Memory B cell (primary cell): Measurements from ENCODE around the gene ASF1A.

ENCODE experiments used
- ATAC-seq: fragments of 150-1000 bp; cut with Tn5 transposase; 2 replicates; pipeline ENCODE4 v1.10.0; 2021; ENCODE audit warnings: low read depth, mild to moderate bottlenecking, moderate library complexity
- DNase-seq, 2 donors: peaks; one replicate each; pipeline ENCODE4 v3.0.0; 2022; ENCODE audit warnings: low spot score in 2 of 2
- H3K27ac Mint-ChIP-seq: one replicate; pipeline ENCODE4 v1.8.0; 2022; ENCODE audit warnings: mild to moderate bottlenecking, moderate library complexity, mixed read lengths
- H3K27me3 Mint-ChIP-seq: one replicate; pipeline ENCODE4 v1.8.0; 2022; ENCODE audit warnings: mixed read lengths
- H3K36me3 Mint-ChIP-seq: one replicate; pipeline ENCODE4 v1.8.0; 2022; ENCODE audit warnings: mild to moderate bottlenecking, mixed read lengths
- H3K4me1 Mint-ChIP-seq: one replicate; pipeline ENCODE4 v1.8.0; 2022; ENCODE audit warnings: mixed read lengths
- H3K4me3 Mint-ChIP-seq: one replicate; pipeline ENCODE4 v1.8.0; 2022; ENCODE audit warnings: mild to moderate bottlenecking, moderate library complexity, mixed read lengths
- H3K9me3 Mint-ChIP-seq: one replicate; pipeline ENCODE4 v1.8.0; 2022; ENCODE audit warnings: mixed read lengths

The ASF1A gene

DNA sequence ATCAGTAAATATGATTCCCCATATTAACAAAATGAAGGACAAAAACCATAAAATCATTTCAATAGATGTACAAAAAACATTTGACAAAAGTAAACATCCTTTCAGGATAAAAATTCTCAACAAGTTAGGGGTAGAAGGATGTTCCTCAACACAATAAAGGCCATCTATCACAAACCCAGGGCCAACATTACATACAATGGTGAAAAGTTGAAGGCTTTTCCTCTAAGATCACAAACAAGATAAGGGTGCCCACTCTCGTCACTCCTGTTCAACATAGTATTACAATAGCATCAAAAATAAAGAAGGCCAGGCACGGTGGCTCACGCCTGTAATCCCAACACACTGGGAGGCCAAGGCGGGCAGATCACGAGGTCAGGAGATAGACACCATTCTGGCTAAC, 22.6 kb upstream of the ASF1A start:
- DNase-seq (no peak), ATAC-seq (no peak)
- Mint-ChIP-seq H3K9me3 (peaks cover 15% of the 10 kb centered on the region), H3K36me3 (peaks cover 27% of the 10 kb centered on the region), H3K4me1 (peaks cover 28% of the 10 kb centered on the region), H3K27me3 (no peaks in the 10 kb centered on the region), H3K4me3 (no peak overlapping the region), H3K27ac (no peak overlapping the region)

DNA sequence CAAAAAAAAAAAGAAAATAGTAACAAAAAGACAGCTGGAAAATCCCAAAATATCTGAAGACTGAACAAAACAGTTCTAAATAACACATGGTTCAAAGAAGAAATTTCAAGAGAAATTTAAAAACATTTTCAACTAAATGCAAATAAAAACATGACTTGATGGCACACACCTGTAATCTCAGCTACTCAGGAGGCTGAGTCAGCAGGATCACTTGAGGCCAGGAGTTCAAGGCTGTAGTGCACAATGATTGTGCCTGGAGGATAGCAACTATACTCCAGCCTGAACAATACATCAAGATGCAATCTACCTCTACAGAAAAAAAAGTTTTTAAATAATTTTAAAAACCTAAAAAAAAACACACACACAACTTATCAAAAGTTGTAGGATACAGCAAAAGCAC, 21.6 kb upstream of the ASF1A start:
- Mint-ChIP-seq H3K36me3 (peaks cover 24% of the 10 kb centered on the region), H3K27ac (no peak overlapping the region), H3K9me3 (peaks cover 12% of the 10 kb centered on the region), H3K4me1 (peaks cover 30% of the 10 kb centered on the region), H3K4me3 (no peak overlapping the region), H3K27me3 (no peaks in the 10 kb centered on the region)
- ATAC-seq (no peak), DNase-seq (no peak)

DNA sequence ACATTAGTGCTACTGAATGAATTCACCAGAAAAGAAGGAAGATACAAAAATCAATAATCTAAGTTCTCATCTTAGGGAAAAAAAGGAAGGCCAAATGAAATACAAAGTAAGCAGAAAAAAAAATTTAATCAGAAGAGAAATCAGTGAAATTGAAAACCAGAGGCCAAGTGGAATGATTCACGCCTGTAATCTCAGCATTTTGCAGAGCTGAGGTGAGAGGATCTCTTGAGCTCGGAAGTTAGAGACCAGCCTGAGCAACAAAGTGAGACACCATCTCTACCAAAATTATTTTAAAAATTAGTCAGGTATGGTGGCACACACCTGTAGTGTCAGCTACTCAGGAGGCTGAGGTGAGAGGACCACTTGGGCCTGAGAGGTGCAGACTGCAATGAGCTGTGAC, 21.2 kb upstream of the ASF1A start:
- no peak for DNase-seq
- peaks cover 26% of the 10 kb centered on the region for H3K36me3 Mint-ChIP-seq
- no peak overlapping the region for H3K4me3 Mint-ChIP-seq
- peaks cover 32% of the 10 kb centered on the region for H3K4me1 Mint-ChIP-seq
- H3K27me3 Mint-ChIP-seq = no peaks in the 10 kb centered on the region
- peaks cover 12% of the 10 kb centered on the region for H3K9me3 Mint-ChIP-seq
- peak overlapping the region; percentile 31 for H3K27ac Mint-ChIP-seq
- no peak for ATAC-seq

DNA sequence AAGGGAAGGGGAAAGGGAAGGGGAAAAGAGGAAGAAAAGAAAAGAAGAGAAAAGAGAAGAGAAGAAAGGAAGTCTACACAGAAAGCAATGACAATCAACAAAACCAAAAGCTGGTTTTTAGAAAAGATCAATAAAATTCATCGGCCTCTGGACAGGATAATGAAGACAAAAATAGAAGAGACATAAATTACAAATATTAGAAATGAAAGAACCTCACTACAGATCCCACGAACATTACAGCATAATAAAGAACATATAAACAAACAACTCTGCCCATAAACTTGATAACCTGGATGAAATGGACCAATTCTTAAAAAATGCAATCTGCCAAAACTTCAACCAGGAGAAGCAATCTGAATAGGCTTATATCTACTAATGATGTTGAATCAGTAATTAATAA, 20.7 kb upstream of the ASF1A start:
- H3K36me3 Mint-ChIP-seq = peaks cover 26% of the 10 kb centered on the region
- DNase-seq (no peak), ATAC-seq (no peak)
- H3K9me3 Mint-ChIP-seq = peaks cover 12% of the 10 kb centered on the region
- H3K4me3 Mint-ChIP-seq = no peak overlapping the region
- H3K4me1 Mint-ChIP-seq = peaks cover 34% of the 10 kb centered on the region
- no peaks in the 10 kb centered on the region for H3K27me3 Mint-ChIP-seq
- peak overlapping the region; percentile 31 for H3K27ac Mint-ChIP-seq

DNA sequence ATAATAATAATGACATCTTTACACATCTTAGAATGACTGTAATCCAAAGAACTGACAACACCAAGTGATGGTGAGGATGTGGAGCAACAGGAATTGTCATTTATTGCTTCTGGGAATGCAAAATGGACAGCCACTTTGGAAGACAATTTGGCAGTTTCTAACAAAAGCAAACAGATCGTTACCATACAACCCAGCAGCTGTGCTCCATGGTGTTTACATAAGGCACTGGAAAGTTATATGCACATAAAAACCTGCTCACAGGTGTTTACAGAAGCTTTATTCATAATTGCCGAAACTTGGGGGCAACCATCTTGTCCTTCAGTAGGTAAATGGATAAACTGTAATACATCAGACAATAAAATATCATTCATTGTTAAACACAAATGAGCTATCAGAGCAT, 18.3 kb upstream of the ASF1A start:
- Mint-ChIP-seq H3K27me3 (no peaks in the 10 kb centered on the region), H3K36me3 (peaks cover 15% of the 10 kb centered on the region), H3K27ac (no peak overlapping the region), H3K4me3 (no peak overlapping the region), H3K4me1 (peaks cover 38% of the 10 kb centered on the region), H3K9me3 (peaks cover 3% of the 10 kb centered on the region)
- ATAC-seq (no peak), DNase-seq (no peak)

DNA sequence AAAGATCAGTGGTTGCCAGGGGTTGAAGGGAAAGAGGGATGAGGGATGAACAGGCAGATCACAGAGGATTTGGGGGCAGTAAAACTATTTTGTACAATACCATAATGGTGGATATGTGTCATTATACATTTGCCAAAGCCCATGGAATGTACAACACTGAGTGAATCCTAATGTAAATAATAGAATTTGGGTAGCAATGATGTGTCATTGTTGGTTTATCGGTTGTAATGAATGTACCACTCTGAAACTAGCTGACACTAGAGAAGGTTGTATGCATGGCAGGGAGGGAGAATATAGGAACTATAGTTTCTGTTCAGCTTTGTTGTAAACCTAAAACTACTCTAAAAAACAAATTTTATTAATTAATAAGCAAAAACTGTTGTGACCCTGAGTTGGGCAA, 17.8 kb upstream of the ASF1A start:
- no peak for ATAC-seq

DNA sequence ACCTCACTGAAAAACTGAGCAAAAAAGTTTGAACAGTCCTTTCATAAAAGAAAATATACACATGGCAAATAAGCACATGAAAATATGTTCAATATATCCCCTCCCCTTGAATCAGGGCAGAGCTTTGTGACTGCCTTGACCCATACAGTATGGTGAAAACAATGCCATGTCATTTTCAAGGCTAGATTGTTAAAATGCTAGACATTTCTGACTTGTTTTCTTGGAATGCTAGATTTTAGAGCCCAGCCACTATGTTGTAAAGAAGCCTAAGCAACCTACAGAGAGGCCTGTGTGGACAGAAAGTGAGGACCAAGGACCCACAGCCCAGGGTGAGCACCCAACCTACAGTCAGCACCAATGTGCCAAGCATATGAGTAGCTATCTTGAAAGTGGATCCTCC, 17.1 kb upstream of the ASF1A start:
- peaks cover 40% of the 10 kb centered on the region for H3K4me1 Mint-ChIP-seq
- H3K9me3 Mint-ChIP-seq = peaks cover 3% of the 10 kb centered on the region
- ATAC-seq = no peak
- H3K36me3 Mint-ChIP-seq = peaks cover 10% of the 10 kb centered on the region
- DNase-seq = no peak
- H3K27me3 Mint-ChIP-seq = no peaks in the 10 kb centered on the region
- H3K4me3 Mint-ChIP-seq = no peak overlapping the region
- H3K27ac Mint-ChIP-seq = no peak overlapping the region

More for the DNA sequence above, 17.8 kb upstream of the ASF1A start:
- DNase-seq = no peak
- Mint-ChIP-seq H3K9me3 (peaks cover 3% of the 10 kb centered on the region), H3K36me3 (peaks cover 15% of the 10 kb centered on the region), H3K4me1 (peaks cover 40% of the 10 kb centered on the region), H3K4me3 (no peak overlapping the region), H3K27me3 (no peaks in the 10 kb centered on the region), H3K27ac (no peak overlapping the region)

DNA sequence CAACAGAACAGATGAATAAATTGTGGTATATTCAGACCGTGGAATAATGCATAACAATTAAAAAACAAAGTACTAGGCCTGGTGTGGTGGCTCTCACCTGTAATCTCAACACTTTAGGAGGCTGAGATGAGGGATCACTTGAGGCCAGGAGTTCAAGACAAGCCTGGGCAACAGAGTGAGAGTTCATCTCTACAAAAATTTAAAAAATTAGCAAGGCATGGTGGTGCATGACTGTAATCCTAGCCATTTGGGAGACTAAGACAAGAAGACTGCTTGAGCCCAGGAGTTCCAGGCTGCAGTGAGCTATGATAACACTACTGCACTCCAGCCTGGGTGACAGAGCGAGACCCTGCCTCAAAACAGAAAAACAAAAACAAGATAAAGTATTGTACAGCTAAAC, 16.1 kb upstream of the ASF1A start:
- ATAC-seq (no peak), DNase-seq (no peak)
- no peak overlapping the region for H3K27ac Mint-ChIP-seq
- H3K4me3 Mint-ChIP-seq = no peak overlapping the region
- H3K36me3 Mint-ChIP-seq = peaks cover 8% of the 10 kb centered on the region
- H3K4me1 Mint-ChIP-seq = peaks cover 45% of the 10 kb centered on the region
- peaks cover 1% of the 10 kb centered on the region for H3K9me3 Mint-ChIP-seq
- H3K27me3 Mint-ChIP-seq = no peaks in the 10 kb centered on the region

DNA sequence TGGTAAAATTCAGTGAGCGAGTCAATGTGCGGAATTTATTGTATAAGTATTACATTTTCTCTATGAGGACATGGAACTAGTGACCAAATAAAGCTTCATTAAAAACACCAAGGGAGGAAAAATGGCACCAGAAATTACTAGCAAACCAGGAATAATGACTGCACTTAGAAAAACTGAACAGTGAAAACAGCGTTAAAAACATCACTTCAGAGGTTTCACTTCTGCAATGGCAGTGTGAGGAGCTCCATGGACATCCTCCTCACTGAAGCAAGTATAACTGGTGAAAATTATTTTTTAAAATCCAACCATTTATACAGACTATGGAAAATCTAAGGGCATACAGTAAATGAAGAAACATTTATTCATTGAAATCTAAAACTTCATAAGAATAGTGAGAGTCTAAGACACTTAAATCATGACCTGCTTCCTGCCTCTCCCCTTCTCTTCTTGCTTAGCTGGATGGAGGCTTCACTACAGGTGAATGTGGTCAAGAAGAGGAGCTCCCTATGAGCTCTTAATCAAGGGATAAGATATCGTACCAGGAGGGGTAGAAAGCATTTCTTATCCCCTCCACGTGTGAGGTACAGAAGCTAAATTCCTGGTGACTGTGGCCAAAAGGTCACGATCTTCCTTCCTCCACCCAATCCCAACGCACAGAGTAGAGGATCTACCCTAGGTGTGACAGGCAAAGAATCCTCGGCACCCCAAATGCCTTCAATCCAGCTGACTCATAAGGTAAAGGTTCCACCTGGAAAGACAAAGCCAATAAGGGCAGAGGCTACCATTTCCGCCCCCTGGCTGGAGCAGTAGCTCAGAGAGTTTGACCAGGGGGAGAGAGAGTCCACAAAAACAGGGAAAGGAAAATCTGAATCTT, 12.3 kb upstream of the ASF1A start:
- Mint-ChIP-seq H3K4me3 (peak overlapping the region; percentile 31), H3K27me3 (no peaks in the 10 kb centered on the region), H3K9me3 (no peaks in the 10 kb centered on the region), H3K4me1 (peaks cover 52% of the 10 kb centered on the region), H3K27ac (no peak overlapping the region), H3K36me3 (peaks cover 7% of the 10 kb centered on the region)
- DNase-seq (no peak), ATAC-seq (peak; percentile 94)

DNA sequence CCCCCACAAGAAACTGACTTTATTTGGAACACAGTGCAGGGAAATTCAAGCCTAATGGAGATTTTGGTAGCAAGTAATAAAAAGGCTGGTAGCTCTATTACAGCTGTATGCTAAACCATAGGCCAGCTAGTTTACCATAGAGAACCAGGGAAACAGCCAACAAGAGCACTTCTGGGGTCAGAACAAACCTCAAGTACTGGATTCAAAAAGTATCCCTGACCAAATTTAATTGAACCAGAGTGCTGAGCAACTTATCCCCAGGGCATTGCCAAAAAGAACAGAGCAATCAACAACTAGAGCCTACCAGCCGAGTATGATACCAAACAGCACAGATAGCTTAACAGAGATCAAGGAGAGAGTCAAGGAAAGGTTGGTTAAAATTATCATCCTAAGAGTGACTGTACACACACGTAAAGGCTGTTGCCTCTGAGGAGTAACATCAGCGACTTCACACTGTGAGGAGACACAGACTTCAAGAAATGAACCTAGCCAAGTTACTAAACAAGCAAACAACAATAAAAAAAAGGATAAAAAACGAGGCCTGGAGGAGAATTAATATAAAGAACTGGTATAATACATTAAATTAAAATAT, 11.5 kb upstream of the ASF1A start:
- H3K4me3 Mint-ChIP-seq = no peak overlapping the region
- peaks cover 5% of the 10 kb centered on the region for H3K36me3 Mint-ChIP-seq
- no peak for DNase-seq
- no peaks in the 10 kb centered on the region for H3K27me3 Mint-ChIP-seq
- H3K27ac Mint-ChIP-seq = peak overlapping the region; percentile 25
- no peaks in the 10 kb centered on the region for H3K9me3 Mint-ChIP-seq
- H3K4me1 Mint-ChIP-seq = peaks cover 56% of the 10 kb centered on the region
- ATAC-seq = no peak

DNA sequence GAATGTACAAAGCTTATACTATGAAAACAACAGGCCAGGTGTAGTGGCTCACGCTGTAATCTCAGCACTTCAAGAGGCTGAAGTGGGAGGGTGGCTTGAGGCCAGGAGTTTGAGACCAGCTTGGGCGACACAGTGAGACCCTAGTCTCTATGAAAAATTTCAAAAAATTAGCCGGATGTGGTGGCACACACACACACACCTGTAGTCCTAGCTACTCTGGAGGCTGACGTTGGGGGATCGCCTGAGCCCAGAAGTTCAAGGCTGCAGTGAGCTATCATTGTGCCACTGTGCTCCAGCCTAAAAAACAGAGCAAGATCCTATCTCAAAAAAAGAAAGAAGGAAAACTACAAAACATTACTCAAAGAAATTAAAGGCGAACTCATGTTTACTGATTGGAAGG, 7.3 kb upstream of the ASF1A start:
- ATAC-seq = no peak
- no peaks in the 10 kb centered on the region for H3K27me3 Mint-ChIP-seq
- no peak for DNase-seq
- peaks cover 61% of the 10 kb centered on the region for H3K4me1 Mint-ChIP-seq
- H3K27ac Mint-ChIP-seq = peak overlapping the region; percentile 80
- H3K9me3 Mint-ChIP-seq = no peaks in the 10 kb centered on the region
- H3K36me3 Mint-ChIP-seq = peaks cover 9% of the 10 kb centered on the region
- H3K4me3 Mint-ChIP-seq = no peak overlapping the region

DNA sequence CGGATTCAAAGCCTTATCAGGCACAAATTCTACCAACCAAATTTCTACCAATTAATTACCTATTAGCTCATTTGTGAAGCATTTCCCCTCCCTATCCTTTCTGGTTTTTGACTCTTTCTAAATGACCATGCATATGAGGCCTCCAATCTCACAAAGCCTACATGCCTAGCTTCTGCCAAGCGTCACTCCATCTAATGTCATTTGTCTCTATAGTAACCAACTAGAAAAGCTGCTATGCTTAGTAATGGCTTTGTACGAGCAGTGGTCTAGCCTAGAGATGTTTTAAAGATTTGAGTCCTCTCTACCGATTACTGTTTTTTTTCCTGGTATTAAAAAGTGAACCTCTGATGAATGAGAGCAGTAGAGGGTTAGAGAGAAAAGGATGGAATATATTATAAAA, 4.8 kb upstream of the ASF1A start:
- H3K27ac Mint-ChIP-seq = peak overlapping the region; percentile 46
- H3K4me1 Mint-ChIP-seq = peaks cover 59% of the 10 kb centered on the region
- H3K27me3 Mint-ChIP-seq = no peaks in the 10 kb centered on the region

DNA sequence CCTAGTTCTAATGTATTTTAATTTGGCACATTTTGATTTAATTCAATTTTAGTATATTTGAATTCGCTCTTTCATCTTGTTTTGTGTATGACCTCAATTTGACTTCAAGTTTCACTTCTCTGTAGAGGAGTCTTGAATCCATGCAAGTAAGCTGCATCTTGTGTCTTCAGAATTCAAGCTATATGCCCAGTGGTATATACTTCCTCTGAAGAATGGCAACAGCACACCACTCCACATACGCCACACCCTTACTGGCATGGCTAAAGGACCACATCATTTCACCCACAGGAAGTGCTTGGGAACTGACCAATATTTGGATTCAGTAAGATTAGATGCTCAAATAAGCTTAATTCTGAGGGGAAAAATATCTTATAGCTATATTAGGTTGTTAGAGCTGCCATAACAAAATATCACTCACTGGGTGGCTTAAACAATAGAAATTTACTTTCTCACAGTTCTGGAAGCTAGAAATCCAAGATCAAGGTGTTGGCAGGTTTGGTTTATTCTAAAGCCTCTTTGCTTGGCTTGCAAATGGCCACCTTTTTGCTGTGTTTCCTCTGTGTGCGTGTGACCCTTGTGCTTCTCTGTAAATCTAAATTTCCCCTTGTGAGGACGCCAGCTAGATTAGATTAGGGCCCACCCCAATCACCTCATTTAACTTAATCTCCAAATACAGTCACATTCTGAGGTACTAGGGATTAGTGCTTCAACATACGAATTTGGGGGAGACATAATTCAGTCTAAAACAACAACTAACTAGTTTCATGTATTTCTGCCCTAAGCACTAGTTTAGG, 2.8 kb upstream of the ASF1A start:
- Mint-ChIP-seq H3K27ac (peak overlapping the region; percentile 97), H3K4me1 (peaks cover 49% of the 10 kb centered on the region), H3K4me3 (peak overlapping the region; percentile 75), H3K36me3 (peaks cover 9% of the 10 kb centered on the region), H3K9me3 (no peaks in the 10 kb centered on the region), H3K27me3 (no peaks in the 10 kb centered on the region)
- DNase-seq (peak; percentile 16 to 28), ATAC-seq (peak; percentile 37)

More for the DNA sequence above, 4.8 kb upstream of the ASF1A start:
- ATAC-seq = no peak
- DNase-seq = no peak
- peaks cover 9% of the 10 kb centered on the region for H3K36me3 Mint-ChIP-seq
- no peaks in the 10 kb centered on the region for H3K9me3 Mint-ChIP-seq
- H3K4me3 Mint-ChIP-seq = no peak overlapping the region

DNA sequence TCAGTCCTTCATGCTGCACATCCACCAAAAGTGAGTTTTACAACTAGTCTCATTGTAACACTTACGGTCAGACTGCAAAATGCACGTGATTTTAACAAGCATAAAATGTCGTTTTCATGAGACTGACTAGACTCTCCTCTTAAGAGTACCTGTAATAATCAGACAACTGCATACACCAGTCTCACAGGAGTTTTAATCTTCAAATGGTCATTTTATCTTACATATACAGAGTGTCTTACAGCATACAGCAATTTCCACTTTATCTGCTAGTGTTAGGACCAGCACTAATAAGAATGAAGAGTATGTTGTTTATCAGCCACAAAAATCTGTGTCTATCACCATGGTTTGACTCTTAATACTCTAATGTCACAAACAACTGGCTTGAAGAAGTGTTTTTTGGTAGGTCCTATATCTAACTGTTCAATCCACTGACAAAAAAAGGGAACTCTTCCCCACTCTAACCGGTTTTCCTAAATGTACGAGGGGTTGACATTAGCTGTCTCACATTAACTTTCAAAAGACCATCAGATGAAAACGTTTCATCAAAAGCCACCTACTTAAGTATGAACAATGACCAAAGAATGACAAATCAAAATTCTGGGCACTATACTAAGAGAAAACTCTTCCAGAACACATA, 1.5 kb upstream of the ASF1A start:
- Mint-ChIP-seq H3K4me3 (peak overlapping the region; percentile 100), H3K36me3 (peaks cover 6% of the 10 kb centered on the region), H3K27ac (peak overlapping the region; percentile 97), H3K9me3 (no peaks in the 10 kb centered on the region), H3K27me3 (no peaks in the 10 kb centered on the region), H3K4me1 (peaks cover 42% of the 10 kb centered on the region)
- ATAC-seq (no peak), DNase-seq (no peak)
